ENCODE results near the gene ABTB2.

DNA sequence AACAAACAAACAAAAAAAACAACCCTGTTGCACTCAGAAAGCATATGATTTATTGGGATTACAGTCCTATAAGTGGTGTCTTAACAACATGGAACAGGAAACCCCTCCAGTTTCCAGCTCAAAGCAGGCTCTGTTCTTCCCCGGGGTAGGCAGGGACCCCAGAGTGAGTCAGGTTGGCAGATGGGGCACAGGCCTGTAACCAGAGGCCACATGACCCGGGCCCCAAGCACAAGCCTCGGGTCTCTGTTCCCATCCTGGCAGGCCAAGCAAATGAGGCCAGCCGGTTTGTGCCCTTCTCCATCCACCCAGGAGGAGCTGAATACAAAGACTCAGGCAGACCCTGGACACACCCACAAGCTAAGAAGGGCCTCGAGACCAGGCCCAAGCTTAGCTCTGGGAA, 176.6 kb downstream of the ABTB2 start:
- TF ChIP-seq, protein P1, sequence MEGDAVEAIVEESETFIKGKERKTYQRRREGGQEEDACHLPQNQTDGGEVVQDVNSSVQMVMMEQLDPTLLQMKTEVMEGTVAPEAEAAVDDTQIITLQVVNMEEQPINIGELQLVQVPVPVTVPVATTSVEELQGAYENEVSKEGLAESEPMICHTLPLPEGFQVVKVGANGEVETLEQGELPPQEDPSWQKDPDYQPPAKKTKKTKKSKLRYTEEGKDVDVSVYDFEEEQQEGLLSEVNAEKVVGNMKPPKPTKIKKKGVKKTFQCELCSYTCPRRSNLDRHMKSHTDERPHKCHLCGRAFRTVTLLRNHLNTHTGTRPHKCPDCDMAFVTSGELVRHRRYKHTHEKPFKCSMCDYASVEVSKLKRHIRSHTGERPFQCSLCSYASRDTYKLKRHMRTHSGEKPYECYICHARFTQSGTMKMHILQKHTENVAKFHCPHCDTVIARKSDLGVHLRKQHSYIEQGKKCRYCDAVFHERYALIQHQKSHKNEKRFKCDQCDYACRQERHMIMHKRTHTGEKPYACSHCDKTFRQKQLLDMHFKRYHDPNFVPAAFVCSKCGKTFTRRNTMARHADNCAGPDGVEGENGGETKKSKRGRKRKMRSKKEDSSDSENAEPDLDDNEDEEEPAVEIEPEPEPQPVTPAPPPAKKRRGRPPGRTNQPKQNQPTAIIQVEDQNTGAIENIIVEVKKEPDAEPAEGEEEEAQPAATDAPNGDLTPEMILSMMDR (IDR thresholded peaks at IDR 0.05; ENCODE audit: poor library complexity), result no peak
- TF ChIP-seq EZH2 (IDR thresholded peaks at IDR 0.05; ENCODE audit: borderline replicate concordance), result no peak
- TF ChIP-seq EZH2phosphoT487 (IDR thresholded peaks at IDR 0.05; ENCODE audit: low read depth, severe bottlenecking, unreplicated experiment), result no peak
